Right atrium auricular region (tissue), 2 donors: ENCODE data around the gene PMVK. TPM values are rescaled to one million over a fixed set of nuclear protein-coding genes. Genes with fewer than 3 reads are reported as not detected.

Experiments used
- DNase-seq: peaks from one replicate; pipeline ENCODE4 v3.0.0-alpha.2; 2019; ENCODE audit warnings: low spot score
- H3K27ac ChIP-seq, 2 donors: fragments of 200-600 bp; sonication (generic); 1 replicate in 1 of 2; 2 replicates in 1 of 2; pipeline ENCODE4 v1.5.1; 2016 to 2019
- H3K27me3 ChIP-seq, 2 donors: fragments of 200-600 bp; sonication (generic); one replicate each; pipeline versions ENCODE4 v1.5.1 to v1.6.0; 2017 to 2019
- H3K36me3 ChIP-seq: fragments of 200-600 bp; sonication (generic); one replicate; pipeline ENCODE4 v1.5.1; 2016
- H3K4me1 ChIP-seq, 2 donors: fragments of 200-600 bp; sonication (generic); one replicate each; pipeline versions ENCODE4 v1.5.1 to v1.6.0; 2017 to 2019
- H3K4me3 ChIP-seq, 2 donors: fragments of 200-600 bp; sonication (generic); 1 replicate in 1 of 2; 2 replicates in 1 of 2; pipeline ENCODE4 v1.5.1; 2017 to 2019; ENCODE audit warnings: mild to moderate bottlenecking in 1 of 2, moderate library complexity in 1 of 2
- H3K9me3 ChIP-seq, 2 donors: fragments of 200-600 bp; sonication (generic); one replicate each; pipeline ENCODE4 v1.5.1; 2019
- CTCF ChIP-seq, 2 donors: fragments of 200-600 bp; sonication (generic); IDR thresholded peaks; one replicate each; pipeline ENCODE4 v1.5.1; 2019; ENCODE audit warnings: antibody characterized with exemption in 2 of 2
- total RNA-seq, 2 donors: library from RNA; depleted of rRNA; stranded (reverse); fragments of >200 nt; gene quantifications; one replicate each; pipeline ENCODE4 v1.1.0, GENCODE V29; 2016

Gene PMVK
- total RNA-seq, 2 donors from 2014 or later, result 15.7 to 21.2 TPM

- Histone ChIP-seq H3K36me3 (peaks cover 48% of the 10 kb centered on the region), H3K4me3 (no peak overlapping the region)
Measured at GRCh38 chr1:154968731-154969130, 32.2 kb upstream of the PMVK start.

GRCh38 chr1:154967331-154967950, 30.9 kb upstream of the PMVK start:
- Histone ChIP-seq H3K9me3 (no peaks in the 10 kb centered on the region), H3K4me3 (no peak overlapping the region), H3K36me3 (peaks cover 59% of the 10 kb centered on the region), H3K4me1 (peaks cover 0 to 60% of the 10 kb centered on the region in 2 donors), H3K27me3 (no peaks in the 10 kb centered on the region), H3K27ac (peak overlapping the region; percentile 36 to 99)
- DNase-seq, result no peak
- no peak for TF ChIP-seq CTCF (IDR thresholded peaks at IDR 0.05)

More at GRCh38 chr1:154968731-154969130, 32.2 kb upstream of the PMVK start:
- Histone ChIP-seq H3K27me3 (no peaks in the 10 kb centered on the region), H3K27ac (peak overlapping the region; percentile 99), H3K9me3 (no peaks in the 10 kb centered on the region), H3K4me1 (peaks cover 0 to 63% of the 10 kb centered on the region in 2 donors)
- DNase-seq, result no peak
- no peak for TF ChIP-seq CTCF (IDR thresholded peaks at IDR 0.05)

- H3K9me3 ChIP-seq, result no peaks in the 10 kb centered on the region
- no peak for DNase-seq
- H3K36me3 ChIP-seq, result peaks cover 59% of the 10 kb centered on the region
- H3K4me1 ChIP-seq, result peaks cover 0 to 52% of the 10 kb centered on the region in 2 donors
- H3K27me3 ChIP-seq, result no peaks in the 10 kb centered on the region
- no peak overlapping the region for H3K27ac ChIP-seq
- TF ChIP-seq CTCF (IDR thresholded peaks at IDR 0.05), result no peak
- H3K4me3 ChIP-seq, result no peak overlapping the region
Measured at GRCh38 chr1:154966111-154966510, 29.6 kb upstream of the PMVK start.

- peaks cover 63% of the 10 kb centered on the region for H3K36me3 ChIP-seq
Measured at GRCh38 chr1:154964359-154964758, 27.8 kb upstream of the PMVK start.

GRCh38 chr1:154963643-154964042, 27.1 kb upstream of the PMVK start:
- Histone ChIP-seq H3K27ac (no peak overlapping the region), H3K36me3 (peaks cover 70% of the 10 kb centered on the region), H3K4me3 (no peak overlapping the region), H3K4me1 (peaks cover 0 to 37% of the 10 kb centered on the region in 2 donors), H3K9me3 (no peaks in the 10 kb centered on the region), H3K27me3 (no peaks in the 10 kb centered on the region)
- TF ChIP-seq CTCF (IDR thresholded peaks at IDR 0.05), result no peak
- no peak for DNase-seq

More at GRCh38 chr1:154964359-154964758, 27.8 kb upstream of the PMVK start:
- no peaks in the 10 kb centered on the region for H3K9me3 ChIP-seq
- no peak for TF ChIP-seq CTCF (IDR thresholded peaks at IDR 0.05)
- H3K4me3 ChIP-seq, result no peak overlapping the region
- no peak for DNase-seq
- no peak overlapping the region for H3K27ac ChIP-seq
- H3K4me1 ChIP-seq, result peaks cover 0 to 44% of the 10 kb centered on the region in 2 donors
- no peaks in the 10 kb centered on the region for H3K27me3 ChIP-seq
